Stimulated activated CD4-positive, alpha-beta T cell treated with anti-CD3 and anti-CD28 coated beads, Interleukin-15, amount 100 ng/mL, for 24 hours (primary cell): Measurements from ENCODE around the gene MPDZ.

Experiments used
- DNase-seq: peaks from one replicate; pipeline ENCODE4 v3.0.0-alpha.2; 2020

The MPDZ gene

DNA sequence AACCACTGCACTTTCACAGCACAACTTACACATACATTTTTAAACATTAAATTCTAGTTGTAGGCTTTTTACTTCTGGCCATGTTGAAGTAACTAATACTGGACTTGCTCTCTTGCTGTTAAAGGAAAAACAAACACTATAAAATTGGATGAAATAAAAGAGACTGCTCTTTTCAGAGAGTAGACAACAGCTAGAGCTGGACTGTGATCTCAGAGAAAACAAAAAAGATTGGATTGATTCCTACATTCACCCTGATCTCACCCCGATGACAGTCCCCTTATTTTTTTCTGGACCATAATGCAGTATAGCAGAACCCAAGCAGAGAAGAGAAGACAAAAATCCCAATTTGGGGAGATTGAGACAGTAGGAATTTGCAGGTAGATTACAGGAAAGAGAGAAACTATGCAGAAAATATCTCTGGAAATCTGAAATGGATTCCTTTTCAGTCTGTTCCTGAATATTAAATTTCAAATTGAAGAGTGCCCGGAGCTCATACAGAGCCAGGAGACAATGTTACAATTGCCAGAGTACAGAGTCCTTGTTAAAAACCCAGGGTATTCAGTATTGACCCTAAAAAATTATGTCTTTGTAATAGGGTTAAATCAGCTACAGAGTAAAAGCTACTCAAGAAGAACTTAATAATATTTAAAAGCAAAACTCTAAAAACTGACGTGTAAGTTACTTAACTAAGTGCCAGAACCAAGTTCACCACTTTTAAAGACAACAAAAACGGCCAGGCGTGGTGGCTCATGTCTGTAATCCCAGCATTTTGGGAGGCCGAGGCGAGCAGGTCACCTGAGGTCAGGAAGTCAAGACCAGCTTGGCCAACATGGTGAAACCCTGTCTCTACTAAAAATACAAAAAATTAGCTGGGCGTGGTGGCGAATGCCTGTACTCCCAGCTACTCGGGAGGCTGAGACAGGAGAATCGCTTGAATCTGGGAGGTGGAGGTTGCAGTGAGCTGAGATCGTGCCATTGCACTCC is 208.6 kb downstream of the MPDZ start:
- no peak for DNase-seq

GRCh38 chr9:13069498-13069897 is 210.0 kb downstream of the MPDZ start:
- DNase-seq: no peak

GRCh38 chr9:13064676-13065075 is 214.8 kb downstream of the MPDZ start:
- no peak for DNase-seq

- DNase-seq: no peak
These were observed 215.5 kb downstream of the MPDZ start for GRCh38 chr9:13063880-13064459.

DNA sequence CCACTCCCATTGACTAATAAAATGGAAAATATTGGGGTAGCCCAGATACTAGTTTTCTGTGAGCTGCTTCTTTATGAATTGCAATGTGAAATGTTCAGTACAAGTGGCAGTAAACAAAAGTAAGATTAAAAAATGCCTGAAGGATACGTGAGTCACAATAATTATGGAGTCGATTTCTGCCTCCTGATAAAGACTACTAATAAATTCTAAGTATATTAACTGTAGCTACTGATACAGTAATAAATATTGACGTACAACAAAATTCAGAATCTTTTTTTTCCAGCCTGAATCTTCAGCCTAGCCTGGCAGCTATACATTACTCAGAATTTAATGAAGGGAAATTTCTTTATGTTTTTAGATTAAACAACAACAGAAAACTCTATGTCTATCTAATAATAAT is 218.1 kb downstream of the MPDZ start:
- no peak for DNase-seq
